Fibroblast of villous mesenchyme (primary cell): Measurements from ENCODE around the gene GGT6. TPM values are rescaled to one million over a fixed set of nuclear protein-coding genes. Genes with fewer than 3 reads are reported as not detected.

ENCODE experiments used
- DNase-seq: peaks from one replicate; pipeline ENCODE4 v3.0.0-alpha.2; 2010; ENCODE audit warnings: low read depth
- H3K4me3 ChIP-seq: 2 replicates; pipeline ENCODE4 v1.5.1; 2011; ENCODE audit warnings: low read depth, mild to moderate bottlenecking, low read length
- total RNA-seq: library from RNA; depleted of rRNA; stranded (reverse); fragments of >200 nt; gene quantifications from 2 replicates; pipeline ENCODE4 v1.2.3, GENCODE V29; 2012
- TF ChIP-seq, protein P1 (sequence below): IDR thresholded peaks from 2 replicates; pipeline ENCODE4 v1.5.1; 2012; ENCODE audit warnings: low read depth, mild to moderate bottlenecking, low read length; ENCODE audit not compliant: insufficient read depth

Gene GGT6
- total RNA-seq, 1 donor: not detected

DNA sequence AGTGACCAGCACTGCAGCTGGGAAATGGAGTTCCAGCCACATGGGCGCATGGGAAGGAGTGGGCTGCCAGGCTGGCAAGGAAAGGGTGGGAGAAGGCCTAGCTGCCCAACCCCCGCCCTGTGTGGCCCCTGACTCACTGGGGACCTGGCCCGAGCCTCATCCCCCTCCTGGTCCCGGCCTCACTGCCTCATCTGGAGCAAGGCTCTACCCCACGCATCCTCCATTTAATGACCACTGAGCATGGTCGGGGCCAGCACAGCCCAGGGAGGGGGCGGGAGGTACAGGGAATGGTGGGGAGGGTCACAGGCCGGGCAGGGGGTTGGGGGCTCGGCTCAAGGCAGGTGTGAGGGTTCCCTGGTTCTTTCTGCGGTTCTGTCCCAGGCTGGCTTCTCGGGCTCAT is 45.6 kb downstream of the GGT6 start:
- DNase-seq: no peak
- TF ChIP-seq, protein P1, sequence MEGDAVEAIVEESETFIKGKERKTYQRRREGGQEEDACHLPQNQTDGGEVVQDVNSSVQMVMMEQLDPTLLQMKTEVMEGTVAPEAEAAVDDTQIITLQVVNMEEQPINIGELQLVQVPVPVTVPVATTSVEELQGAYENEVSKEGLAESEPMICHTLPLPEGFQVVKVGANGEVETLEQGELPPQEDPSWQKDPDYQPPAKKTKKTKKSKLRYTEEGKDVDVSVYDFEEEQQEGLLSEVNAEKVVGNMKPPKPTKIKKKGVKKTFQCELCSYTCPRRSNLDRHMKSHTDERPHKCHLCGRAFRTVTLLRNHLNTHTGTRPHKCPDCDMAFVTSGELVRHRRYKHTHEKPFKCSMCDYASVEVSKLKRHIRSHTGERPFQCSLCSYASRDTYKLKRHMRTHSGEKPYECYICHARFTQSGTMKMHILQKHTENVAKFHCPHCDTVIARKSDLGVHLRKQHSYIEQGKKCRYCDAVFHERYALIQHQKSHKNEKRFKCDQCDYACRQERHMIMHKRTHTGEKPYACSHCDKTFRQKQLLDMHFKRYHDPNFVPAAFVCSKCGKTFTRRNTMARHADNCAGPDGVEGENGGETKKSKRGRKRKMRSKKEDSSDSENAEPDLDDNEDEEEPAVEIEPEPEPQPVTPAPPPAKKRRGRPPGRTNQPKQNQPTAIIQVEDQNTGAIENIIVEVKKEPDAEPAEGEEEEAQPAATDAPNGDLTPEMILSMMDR: no peak

DNA sequence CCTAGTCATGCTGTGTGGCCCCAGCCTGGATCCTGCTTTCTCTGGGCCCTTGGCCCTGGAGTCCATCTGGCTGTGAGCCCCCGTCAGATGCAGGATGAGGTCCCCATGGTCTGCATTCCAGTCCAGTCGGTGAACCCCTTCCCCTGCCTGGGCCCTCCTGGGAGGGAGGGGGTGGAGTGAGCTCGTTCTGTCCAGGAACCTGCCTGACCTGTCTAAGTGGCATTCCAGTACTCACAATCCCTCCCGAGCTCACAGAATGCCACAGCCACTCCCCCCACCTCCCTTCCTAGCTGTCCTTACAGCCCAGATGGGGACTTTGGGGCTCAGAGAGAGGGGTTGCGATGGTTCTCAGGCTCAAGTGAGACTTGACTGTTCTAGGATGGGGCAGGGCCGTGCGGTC is 46.2 kb downstream of the GGT6 start:
- DNase-seq: no peak
- no peak overlapping the region for H3K4me3 ChIP-seq
- TF ChIP-seq, protein P1: no peak

More for the DNA sequence above, 45.6 kb downstream of the GGT6 start:
- no peak overlapping the region for H3K4me3 ChIP-seq

DNA sequence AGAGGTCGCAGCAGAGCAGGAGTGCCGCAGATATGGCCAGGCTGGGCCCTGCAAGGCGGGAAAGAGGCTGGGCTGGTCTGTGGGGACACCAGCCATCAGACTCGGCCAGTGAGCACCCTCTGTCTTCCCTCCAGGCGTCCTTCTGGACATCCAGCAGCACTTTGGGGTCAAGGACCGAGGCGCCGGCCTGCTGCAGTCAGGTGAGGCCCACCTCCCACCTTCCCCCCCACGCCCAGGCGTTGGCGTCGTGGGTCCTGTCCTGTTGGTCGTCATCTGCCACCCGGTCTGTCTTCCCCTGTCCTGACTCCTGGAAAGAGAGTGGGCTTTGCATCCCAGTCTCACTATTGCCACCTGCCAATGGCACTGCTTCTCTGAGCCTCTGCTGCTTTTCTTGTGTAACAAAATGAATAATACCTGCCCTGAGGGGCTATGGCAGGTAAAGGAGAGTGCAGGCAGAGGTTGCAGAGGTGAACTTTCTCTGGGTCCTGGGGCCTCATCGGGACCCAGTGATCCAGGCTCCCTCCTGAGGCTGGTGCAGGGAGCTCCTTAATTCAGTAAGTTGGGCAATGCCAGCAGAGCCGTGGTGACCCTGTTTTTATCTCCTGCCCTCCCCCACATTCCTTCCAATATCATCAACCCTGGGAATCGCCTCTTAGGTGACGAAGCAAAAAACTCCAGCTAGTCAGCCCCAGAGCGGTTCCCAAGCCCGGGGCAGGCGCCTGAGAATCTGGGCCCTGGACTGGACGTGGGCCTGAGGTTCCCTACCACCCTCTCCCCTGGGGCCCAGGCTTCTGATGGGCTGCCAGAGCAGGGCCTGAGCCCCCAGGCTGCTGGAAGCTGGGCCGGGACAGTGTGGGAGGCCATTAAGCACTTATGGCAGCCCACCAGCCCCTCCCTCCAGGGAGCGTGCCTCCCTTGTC is 47.0 kb downstream of the GGT6 start:
- no peak overlapping the region for H3K4me3 ChIP-seq
- peak; percentile 41 for DNase-seq
- TF ChIP-seq, protein P1: no peak

DNA sequence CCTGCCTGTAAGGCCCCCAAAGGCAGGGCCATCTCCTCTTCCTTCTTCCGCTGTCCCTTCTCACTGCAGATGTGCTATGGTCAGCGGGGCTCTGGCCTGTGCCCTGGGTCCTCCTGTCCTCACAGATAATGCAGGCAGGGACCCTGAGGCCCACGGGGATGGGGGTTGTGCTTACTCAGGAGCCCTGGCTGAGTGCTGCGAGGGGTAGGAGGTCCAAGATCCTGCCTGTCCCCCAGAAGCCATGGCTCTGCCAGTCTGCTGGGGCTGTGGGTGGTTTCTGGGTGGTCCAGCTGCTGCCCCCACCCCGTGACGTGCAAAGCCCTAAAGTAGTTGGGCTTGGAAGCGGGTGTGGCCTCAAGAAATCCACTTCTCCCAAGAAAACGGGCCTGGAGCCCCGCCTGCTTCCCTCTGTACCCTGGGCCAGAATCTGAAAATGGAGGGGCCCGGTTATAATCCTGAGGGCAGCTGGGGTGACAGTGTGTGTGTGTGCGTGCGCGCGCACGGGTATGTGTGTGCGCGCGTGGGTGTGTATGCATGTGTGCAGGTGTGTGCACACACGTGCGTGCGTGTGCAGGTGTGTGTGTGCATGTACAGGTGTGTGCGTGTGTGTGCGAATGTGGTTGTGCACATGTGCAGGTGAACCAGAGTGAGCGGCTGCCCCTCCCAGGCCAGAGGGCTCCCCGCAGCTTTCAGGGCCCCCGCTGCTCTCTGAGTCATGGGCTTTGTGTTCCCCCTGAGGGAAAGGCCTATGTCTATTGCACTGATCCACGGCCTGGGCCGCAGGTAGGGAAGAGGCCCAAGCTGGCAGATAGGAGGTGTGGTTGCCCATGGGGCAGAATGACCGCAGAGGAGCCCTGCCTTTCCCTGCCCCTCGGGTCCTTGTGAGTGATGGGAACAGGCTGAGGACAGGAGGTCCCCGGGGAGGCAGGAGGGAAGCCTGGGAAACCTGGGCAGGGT is 47.9 kb downstream of the GGT6 start:
- no peak overlapping the region for H3K4me3 ChIP-seq
- no peak for DNase-seq
- TF ChIP-seq, protein P1: no peak

DNA sequence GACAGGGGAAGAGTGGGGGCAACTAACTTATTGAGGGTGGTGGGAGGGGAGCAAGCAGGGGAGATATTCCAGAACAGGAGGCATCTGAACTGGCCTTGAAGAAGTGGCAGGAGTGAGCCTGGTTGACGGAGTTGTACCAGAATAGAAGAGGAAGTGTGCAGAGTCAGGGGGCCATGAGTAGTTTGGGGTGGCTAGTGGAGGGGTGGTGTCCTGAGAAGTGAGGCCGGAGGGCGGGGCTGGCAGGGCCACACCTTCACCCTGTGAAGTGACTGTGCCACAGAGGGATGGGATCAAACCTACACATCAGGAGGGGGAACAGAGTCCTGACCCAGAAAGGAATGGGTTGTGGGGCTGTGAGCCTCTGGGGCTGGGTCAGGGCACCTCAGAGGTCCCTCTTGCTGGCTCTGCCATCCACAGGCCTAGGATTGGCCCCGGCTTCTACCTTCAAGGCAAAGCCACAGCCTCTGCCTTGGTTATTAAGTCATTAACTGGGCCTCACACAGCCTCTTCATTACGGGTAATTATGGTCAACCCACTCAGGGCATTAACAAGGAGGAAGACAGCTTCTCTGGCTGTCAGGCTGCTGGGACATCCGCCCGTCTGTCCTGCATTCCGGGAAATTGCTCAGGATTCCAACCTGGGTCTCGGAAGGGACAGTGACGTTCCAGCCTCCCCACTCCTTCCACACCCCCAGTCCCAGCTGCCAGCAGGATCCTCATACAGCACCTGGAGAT is 49.0 kb downstream of the GGT6 start:
- no peak overlapping the region for H3K4me3 ChIP-seq
- TF ChIP-seq, protein P1: no peak
- no peak for DNase-seq

DNA sequence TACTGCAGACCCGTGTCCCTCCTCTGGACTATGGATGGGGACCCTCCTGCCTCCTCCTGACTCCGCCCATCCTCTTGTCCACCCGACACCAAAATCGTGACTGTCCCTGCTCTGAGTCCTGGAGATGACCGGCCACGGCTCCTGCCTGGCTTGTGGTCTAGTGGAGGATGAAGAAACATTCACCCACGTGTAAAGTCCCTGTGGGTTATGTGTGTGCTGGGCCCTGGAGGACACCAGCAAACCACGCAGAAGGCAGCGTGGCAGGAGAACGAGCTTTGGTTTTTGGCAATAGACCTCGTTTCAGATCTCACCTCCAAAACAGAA is 49.8 kb downstream of the GGT6 start:
- DNase-seq: no peak
- TF ChIP-seq, protein P1: no peak
- no peak overlapping the region for H3K4me3 ChIP-seq
